GM12801 (cell line): ENCODE results near the gene ZNF641.

Experiments
- CTCF ChIP-seq: IDR thresholded peaks from one replicate; pipeline ENCODE4 v1.5.1; 2011; ENCODE audit warnings: control low read depth; ENCODE audit not compliant: insufficient read length; ENCODE audit errors: extremely low read depth

The ZNF641 gene

GRCh38 chr12:48302161-48302911, 48.4 kb downstream of the ZNF641 start:
- TF ChIP-seq CTCF: no peak

DNA sequence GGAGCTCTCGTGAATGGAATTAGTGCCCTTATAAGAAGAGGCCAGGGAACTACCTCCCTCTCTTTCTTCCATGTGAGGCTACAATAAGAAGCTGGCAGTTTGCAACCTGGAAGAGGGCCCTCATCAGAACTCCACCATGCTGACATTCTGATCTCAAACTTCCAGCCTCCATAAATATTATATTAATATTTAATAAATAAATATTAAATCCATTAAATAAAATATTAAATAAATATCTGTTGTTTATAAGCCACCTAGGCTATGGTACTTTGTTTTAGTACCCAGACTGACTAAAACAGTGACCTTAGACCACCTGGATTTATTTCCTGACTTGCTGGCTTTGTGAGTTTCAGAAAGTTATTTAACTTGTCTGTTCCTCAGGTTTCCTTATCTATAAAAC, 49.9 kb downstream of the ZNF641 start:
- no peak for TF ChIP-seq CTCF

DNA sequence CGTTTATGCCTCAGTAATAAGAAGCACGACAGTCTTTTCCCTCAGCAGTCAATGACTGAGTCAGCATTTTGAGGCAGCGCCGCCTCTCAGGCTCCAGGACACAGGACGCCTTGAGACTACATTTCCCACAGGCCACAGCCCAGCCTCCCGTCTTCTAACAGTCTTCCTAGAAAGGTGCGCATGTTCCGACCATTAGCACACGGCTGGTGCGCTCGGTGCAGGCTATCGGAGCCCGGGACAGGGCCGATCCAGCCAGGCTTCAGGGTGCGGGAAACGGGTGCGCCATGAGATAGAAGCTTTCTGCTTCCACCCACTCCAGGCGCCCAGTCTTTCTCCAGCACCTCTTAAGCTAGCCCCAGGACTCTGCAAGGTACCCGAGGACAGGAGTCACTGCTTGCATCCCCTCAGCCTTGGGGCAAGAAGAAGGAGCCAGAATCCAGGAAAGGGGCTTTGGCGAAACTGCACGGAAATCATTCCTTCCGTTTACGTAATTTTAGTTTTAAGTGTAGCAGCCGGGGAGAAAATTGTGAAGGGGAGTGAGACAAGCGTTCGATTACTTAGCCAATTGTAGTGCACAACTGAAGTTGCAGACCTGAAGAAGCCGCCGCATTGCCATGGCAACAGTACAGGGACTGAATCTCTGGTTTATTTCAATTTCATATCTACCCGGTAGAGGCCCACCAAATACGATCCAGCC, 54.0 kb downstream of the ZNF641 start:
- TF ChIP-seq CTCF: no peak

DNA sequence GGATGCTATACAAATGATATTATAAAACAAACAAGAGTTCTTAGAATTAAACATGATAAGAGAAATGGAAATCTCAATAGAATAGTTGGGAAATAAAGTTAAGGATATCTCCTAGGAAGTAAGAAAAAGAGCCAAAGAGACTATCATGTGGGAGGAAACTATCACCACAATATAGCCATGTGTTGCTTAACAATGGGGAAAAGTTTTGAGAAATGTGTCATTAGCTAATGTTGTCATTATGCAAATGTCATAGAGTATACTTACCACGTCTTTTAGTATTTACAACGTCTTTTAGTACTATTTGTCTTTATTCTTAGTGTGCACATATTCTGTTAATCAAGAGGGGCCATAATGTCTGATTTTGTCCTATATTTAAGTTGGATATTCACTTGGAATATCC, 58.7 kb downstream of the ZNF641 start:
- TF ChIP-seq CTCF: no peak

DNA sequence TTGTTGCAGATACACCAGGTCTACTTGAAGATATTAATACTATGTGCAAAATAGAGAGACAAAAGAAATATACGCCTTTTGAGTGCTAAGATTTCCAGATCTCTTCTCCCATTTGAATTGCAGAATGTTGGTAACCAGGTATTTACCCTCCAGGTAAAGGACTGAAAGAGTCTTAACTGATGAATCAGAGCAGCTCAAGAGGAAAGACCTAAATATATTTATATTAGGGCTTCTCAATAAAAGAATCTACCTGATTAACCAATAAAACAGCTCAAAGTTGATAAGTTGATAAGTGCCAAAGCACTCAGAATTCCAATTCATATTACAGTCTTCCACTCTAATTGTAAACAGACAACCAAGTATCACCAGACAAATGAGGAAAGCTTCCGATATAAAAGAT, 59.2 kb downstream of the ZNF641 start:
- TF ChIP-seq CTCF: no peak

DNA sequence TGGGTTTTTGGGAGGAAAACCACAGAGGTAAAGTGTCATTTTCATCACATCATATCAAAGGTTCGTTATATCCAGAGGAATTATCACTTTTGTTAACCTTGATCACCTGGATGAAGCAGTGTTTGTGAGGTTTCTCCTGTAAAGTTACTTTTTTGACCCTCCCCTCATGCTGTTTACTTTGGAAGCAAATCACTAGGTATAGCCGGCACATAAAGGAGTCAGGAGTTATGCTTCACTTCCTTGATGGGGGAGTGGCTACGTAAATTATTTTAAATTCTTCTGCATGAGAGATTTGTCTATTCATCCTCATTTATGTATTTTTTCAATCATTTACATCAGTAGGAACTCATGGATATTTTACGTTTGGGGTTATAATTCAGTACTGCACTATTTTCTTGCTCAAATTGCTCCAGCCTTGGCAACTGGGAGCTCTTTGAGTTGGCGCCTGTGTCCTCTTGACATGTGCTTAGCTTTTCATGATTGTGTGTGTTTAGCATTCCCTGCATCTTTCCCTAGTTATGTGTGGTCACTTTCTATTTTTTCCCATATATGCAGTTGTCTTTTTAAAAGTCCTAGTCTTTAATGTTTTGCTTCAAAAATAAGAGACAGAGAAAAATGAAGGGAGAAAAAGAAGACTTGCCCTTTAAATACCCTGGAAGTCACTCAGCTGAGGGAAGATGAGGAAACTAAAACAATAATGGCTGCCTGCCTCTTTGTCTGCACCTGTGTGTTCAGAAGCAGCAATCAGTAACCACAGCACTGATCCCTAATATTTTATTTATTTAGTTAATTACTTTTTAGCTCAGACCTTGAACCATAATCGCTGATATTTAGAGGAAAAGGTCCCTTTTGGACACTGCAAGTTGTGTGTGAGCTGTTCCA, 62.1 kb downstream of the ZNF641 start:
- TF ChIP-seq CTCF: no peak
